GM18867 (cell line): Measurements from ENCODE around the gene TNNI3K.
"Not testable (repeated sequence)": the region's sequence is repeated elsewhere in the genome, so short reads cannot be mapped to it uniquely, and the experiment has no call there.

ENCODE experiments used
- ATAC-seq: cut with Tn5 transposase; IDR thresholded peaks from one replicate; pipeline ENCODE4 v1.9.1; 2021; ENCODE audit warnings: mild to moderate bottlenecking, moderate library complexity; ENCODE audit not compliant: unreplicated experiment

Gene TNNI3K, protein sequence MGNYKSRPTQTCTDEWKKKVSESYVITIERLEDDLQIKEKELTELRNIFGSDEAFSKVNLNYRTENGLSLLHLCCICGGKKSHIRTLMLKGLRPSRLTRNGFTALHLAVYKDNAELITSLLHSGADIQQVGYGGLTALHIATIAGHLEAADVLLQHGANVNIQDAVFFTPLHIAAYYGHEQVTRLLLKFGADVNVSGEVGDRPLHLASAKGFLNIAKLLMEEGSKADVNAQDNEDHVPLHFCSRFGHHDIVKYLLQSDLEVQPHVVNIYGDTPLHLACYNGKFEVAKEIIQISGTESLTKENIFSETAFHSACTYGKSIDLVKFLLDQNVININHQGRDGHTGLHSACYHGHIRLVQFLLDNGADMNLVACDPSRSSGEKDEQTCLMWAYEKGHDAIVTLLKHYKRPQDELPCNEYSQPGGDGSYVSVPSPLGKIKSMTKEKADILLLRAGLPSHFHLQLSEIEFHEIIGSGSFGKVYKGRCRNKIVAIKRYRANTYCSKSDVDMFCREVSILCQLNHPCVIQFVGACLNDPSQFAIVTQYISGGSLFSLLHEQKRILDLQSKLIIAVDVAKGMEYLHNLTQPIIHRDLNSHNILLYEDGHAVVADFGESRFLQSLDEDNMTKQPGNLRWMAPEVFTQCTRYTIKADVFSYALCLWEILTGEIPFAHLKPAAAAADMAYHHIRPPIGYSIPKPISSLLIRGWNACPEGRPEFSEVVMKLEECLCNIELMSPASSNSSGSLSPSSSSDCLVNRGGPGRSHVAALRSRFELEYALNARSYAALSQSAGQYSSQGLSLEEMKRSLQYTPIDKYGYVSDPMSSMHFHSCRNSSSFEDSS

DNA sequence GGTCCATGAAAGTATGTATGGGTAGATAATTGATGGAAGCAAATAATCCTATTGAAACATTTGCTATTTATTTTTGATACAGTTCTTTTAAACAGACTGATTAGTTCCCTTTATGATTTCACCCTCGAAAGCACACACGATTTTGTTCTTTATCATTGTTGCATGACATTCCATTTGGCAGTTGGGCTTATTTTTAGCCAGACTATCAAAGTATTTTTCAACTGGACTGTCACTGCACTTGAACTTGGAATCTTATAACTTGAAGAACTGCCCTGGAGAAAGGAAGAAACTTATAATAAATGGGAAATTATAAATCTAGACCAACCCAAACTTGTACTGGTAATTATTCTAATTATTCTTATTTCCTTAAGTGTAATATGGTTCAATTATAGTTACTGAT, at the start of gene TNNI3K:
TNNI3K (plus strand) TSS at position 235 of the 400 bp plus-strand sequence; CDS start at position 300, 65 bp downstream.
- no peak for ATAC-seq

DNA sequence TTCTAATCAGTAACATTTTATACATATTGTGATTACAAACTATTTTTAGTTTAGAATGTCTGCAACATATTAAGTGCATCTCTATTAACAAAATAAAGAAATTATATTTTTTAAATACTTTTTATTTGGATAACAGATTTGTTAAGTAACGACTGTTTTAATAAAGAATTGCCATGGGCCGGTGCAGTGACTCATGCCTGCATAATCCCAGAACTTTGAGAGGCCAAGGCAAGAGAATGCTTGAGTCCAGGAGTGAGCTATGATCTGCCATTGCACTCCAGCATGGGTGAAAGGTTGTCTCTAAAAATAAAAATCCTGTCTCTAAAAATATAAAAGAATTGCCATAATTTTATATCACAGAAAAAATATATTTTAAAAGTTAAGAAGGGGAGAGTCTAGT, 41.3 kb upstream of the TNNI3K start:
- ATAC-seq: no peak

DNA sequence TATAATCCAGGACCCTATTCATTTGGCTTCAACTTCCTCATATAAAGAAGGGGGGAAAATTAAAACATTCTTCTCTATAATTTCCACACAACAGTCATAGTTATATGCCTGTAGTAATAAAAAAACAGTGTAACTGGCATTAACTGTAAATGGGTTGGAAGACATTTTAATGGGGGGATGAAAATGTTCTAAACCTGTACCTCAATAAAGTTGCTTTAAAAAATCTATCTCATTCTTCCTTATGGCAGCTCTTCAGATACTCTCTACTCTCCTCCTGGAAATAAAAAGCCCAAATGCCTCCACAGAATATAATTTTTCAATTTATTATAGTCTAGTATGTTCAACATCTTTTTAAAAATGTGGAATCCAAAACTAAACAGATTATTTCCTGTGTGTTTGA, 39.8 kb upstream of the TNNI3K start:
- no peak for ATAC-seq

- peak; percentile 4 for ATAC-seq
These were observed 37.9 kb upstream of the TNNI3K start for GRCh38 chr1:74197255-74197654.

- peak; percentile 94 for ATAC-seq
These were observed 37.3 kb upstream of the TNNI3K start, which contains the start of the genes FPGT and LRRIQ3 for GRCh38 chr1:74197657-74198552. Gene FPGT, plus strand, starts transcription at chr1:74198242. Its CDS starts 37 bp downstream, at chr1:74198279. Gene LRRIQ3, minus strand, starts transcription at chr1:74198176. Its CDS starts 14,492 bp downstream, at chr1:74183684.

DNA sequence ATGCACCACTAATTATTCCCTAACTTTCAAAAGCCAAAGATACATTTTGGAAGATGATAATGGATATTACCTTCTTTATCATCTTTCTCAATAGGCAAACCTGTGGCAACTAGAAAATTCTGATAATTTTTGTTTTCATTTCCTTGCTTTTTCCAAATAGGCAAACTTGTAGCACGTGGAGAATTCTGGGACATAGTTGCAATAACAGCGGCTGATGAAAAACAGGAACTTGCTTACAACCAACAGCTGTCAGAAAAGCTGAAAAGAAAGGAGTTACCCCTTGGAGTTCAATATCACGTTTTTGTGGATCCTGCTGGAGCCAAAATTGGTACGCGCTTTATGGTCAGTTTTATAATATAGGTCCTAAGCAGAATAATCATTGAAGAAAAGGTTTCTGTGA, 35.7 kb upstream of the TNNI3K start:
- ATAC-seq: no peak

DNA sequence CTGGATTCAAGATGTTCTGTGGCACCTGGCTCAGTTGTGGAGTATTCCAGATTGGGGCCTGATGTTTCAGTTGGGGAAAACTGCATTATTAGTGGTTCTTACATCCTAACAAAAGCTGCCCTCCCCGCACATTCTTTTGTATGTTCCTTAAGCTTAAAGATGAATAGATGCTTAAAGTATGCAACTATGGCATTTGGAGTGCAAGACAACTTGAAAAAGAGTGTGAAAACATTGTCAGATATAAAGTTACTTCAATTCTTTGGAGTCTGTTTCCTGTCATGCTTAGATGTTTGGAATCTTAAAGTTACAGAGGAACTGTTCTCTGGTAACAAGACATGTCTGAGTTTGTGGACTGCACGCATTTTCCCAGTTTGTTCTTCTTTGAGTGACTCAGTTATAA, 29.9 kb upstream of the TNNI3K start:
- no peak for ATAC-seq

DNA sequence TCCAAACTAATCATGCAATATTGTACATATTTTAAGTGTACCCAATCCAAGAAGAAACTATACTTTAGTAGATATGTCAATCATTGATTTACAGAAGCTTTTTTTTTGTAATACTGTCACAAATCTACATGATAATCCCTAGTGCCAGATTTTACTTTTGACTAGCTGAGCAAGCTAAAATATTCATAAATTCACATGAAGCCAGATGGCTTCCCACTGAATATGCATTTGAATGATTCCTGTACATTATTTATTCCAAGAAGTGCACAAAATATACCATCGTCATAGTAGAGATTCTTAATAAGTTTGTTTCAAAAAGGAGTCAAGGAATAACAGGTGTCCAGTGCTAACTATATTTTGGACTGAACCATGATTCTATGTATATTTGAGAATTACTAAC, 20.0 kb upstream of the TNNI3K start:
- no peak for ATAC-seq

- ATAC-seq: no peak
These were observed 12.5 kb upstream of the TNNI3K start for GRCh38 chr1:74222701-74223100.

DNA sequence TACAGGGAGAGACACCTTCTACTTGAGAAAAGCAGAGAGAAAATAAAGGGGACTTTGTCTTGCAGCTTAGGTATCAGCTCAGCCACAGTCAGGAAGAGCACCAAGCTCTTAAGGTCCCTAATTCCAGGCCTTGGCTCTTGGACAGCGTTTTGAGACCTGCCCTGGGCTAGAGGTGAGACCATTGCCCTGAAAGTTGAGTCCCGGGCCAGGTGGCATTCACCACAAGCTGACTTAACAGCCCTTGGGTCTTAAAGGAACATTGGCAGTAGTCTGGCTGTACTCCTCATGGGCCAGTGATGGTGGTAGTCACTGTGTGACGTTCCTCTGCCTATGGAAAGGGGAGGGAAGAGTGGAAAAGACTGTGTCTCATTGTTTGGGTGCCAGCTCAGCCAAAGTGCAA, 11.7 kb upstream of the TNNI3K start:
- no peak for ATAC-seq

GRCh38 chr1:74236440-74236839, 1.3 kb downstream of the TNNI3K start:
- no peak for ATAC-seq

GRCh38 chr1:74237035-74237434, 1.8 kb downstream of the TNNI3K start:
- no peak for ATAC-seq

DNA sequence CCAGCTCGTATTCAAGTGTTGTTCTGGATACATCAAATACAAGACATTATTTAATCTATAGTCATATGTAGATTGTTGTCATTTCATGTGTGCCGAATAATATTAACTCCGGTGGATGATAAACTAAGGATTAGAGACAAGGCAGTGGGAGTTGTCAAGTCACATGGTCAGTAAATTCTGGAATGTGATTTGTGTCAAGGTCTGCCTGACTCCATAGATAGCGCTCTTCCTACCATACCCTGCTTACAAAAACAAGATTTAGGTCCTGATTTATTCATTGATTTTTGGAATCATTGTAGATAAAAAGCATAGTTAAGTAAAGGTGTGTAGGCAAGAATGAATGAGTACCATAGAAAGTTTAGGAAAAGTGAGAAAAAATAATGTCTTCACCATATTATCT, 2.6 kb downstream of the TNNI3K start:
- ATAC-seq: no peak

DNA sequence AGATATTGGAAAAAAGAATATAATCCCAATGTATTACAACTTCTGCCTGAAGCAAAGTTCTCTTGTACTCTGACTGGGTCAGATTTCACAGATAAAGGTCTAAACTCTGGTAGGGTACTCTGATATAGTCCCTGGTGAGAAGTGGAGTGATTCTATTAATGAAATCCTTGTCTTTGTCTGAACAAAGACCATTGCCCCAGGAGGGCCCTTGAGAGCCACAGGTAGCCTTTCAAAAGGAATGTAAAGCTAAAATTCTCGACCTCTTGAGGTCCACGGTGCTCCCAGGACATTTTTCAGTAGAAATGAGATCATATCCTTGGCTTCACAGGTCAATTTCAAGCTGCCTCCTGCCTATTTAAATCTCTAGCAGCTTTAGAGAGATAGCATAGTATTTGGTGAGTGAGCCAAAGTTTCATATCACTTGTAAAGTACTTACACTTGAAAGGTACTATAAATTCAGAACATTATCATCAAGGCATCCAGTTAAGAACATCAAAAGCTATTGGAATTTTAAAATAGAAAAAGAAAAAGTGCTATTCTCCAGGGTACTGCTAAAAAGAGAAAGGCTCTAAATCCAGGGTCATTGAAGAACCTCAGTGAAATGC, 10.1 kb downstream of the TNNI3K start:
- ATAC-seq: no peak

DNA sequence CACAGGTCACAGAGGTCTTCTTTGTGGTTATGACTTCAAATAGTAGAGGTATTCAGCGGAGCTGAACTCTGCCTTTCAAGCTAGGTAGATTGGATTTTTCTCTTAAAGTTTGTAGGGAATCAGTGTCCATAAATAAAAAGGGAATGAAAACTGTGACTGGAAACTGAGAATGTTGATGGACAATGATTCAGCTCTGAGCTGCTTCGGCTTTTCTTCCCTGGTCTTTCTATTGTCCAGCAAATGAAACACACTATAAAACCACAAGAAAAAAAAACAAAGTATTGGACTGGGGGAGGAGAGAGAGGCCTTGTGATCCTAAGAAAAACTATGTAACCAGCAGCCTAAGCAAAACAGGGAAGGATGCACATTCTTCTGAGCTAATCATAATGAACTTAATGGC, 11.1 kb downstream of the TNNI3K start:
- no peak for ATAC-seq

DNA sequence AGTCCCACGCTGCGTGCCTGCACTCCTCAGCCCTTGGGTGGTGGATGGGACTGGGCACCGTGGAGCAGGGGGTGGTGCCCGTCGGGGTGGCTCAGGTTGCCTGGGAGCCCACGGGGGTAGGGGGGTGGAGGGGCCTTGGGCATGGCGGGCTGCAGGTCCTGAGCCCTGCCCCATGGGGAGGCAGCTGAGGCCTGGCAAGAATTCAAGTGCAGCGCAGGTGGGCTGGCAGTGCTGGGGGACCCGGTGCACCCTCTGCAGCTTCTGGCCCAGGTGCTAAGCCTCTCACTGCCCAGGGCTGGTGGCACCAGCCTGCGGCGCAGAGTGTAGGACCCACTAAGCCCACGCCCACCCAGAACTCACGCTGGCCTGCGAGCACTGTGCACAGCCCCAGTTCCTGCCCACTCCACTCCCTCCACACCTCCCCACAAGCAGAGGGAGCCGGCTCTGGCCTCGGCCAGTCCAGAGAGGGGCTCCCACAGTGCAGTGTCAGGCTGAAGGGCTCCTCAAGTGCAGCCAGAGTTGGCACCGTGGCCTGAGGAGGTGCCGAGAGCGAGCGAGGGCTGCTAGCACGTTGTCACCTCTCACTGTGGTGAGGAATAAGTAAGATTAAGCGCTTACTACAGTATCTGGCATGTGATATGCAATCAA, 12.8 kb downstream of the TNNI3K start:
- ATAC-seq: no peak

DNA sequence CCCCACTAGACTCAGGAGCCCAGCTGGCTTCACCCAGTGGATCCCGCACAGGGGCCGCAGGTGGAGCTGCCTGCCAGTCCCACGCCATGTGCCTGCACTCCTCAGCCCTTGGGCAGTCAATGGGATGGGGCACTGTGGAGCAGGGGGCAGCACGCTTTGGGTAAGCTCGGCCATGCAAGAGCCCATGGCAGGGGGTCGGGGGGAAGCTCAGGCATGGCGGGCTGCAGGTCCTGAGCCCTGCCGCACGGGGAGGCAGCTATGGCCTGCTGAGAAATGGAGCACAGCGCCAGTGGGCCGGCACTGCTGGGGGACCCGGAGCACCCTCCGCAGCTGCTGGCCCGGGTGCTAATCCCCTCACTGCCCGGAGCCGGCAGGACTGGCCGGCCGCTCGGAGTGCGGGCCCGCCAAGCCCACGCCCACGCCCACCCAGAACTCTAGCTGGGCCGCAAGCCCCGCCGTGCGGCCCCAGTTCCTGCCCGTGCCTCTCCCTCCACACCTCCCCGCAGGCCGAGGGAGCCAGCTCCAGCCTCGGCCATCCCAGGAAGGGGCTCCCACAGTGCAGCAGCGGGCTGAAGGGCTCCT, 18.1 kb downstream of the TNNI3K start:
- ATAC-seq: not testable (repeated sequence)

- ATAC-seq: no peak
These were observed 30.8 kb downstream of the TNNI3K start for GRCh38 chr1:74266001-74266400.

- no peak for ATAC-seq
These were observed 36.3 kb downstream of the TNNI3K start for GRCh38 chr1:74271503-74271902.
